A549 (cell line): ENCODE results near the gene DMPK.

Experiments
- MAFK ChIP-seq: fragments of 450-650 bp; IDR thresholded peaks from 2 replicates; pipeline ENCODE4 v1.6.1; 2014; ENCODE audit not compliant: partially characterized antibody
- POLR2A ChIP-seq: IDR thresholded peaks from 2 replicates; pipeline ENCODE4 v1.6.1; 2012; ENCODE audit warnings: mild to moderate bottlenecking, low read length

GRCh38 chr19:45773384-45773783 lies 8.9 kb downstream of the DMPK start:
- TF ChIP-seq POLR2A (no peak), MAFK (no peak)
